Retinal pigment epithelial cell (primary cell): ENCODE results near the gene TMEM19.
A peak's percentile ranks its signal among the peaks of the same experiment; 100 is the strongest.

Source experiments
- DNase-seq: peaks from one replicate; pipeline ENCODE4 v3.0.0-alpha.2; 2010; ENCODE audit warnings: low read depth
- H3K4me3 ChIP-seq: 2 replicates; pipeline ENCODE4 v1.5.1; 2011; ENCODE audit warnings: mild to moderate bottlenecking, low read length, control low read depth, moderate library complexity
- TF ChIP-seq, protein P1 (sequence below): conservative IDR thresholded peaks from 2 replicates; pipeline ENCODE4 v1.5.1; 2011; ENCODE audit warnings: low read depth, low read length, control low read depth, inconsistent platforms

TMEM19 gene

DNA sequence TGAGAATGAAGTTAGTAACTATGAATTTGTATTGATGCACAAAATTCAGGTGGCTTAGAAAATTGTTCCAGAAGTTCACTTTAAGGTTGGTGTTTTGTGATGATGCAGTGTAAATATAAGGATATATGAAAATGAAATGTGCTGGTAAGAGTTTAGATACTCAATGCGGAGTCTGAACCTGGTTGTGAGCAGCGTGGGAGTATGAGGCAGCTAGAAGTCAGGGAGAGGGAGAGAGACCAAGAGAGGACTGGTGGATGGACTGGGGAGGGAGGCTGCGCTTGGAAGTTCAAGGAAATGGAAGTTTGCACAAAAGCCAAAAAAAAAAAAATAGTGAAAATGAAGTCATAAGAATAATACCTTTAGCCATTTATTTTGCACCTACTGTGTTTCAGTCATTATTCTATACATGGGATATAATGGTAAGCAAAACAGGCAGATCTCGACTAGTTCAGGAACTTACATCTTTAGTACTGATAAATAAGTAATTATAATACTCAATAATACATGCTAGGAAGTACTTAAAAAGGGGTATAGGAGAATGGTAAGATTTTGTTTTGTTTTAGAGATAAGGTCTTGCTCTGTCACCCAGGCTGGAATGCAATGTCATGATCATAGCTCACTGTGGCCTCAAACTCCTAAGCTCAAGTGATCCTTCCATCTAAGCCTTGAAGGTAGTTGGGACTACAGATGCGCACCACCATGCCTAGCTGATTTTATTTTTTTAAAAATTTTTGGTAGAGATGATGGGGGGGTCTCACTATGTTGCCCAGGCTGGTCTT, 58.8 kb downstream of the TMEM19 start:
- TF ChIP-seq, protein P1, sequence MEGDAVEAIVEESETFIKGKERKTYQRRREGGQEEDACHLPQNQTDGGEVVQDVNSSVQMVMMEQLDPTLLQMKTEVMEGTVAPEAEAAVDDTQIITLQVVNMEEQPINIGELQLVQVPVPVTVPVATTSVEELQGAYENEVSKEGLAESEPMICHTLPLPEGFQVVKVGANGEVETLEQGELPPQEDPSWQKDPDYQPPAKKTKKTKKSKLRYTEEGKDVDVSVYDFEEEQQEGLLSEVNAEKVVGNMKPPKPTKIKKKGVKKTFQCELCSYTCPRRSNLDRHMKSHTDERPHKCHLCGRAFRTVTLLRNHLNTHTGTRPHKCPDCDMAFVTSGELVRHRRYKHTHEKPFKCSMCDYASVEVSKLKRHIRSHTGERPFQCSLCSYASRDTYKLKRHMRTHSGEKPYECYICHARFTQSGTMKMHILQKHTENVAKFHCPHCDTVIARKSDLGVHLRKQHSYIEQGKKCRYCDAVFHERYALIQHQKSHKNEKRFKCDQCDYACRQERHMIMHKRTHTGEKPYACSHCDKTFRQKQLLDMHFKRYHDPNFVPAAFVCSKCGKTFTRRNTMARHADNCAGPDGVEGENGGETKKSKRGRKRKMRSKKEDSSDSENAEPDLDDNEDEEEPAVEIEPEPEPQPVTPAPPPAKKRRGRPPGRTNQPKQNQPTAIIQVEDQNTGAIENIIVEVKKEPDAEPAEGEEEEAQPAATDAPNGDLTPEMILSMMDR = no peak
- H3K4me3 ChIP-seq = no peak overlapping the region
- no peak for DNase-seq

DNA sequence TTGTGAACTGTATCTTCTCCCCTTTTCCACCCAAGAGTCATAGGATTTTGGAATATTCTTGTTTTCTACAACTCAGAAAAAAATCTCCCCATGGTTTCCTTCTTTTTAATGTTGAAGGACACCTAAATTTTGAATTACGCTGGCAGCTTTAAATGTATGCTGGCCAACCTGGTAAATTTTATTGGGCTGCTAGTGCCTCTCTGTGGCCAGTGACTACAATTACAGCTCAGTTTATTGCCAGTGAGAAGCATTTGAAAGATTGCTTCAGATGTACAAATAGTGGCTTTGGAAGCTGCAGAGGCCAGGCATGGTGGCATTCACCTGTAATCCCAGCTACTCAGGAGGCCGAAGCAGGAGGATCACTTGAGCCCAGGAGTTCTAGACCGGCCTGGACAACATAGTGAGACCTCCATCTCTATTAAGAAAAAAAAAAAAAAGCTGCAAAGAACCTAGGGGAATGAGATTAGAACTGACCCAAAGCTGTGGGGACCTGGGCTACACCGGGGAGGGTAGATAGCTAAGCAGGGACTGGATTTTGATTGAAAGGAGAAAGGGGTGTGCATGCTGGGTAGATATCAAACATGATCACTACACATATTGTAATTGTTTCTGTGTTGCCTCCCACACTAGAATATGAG, 61.2 kb downstream of the TMEM19 start:
- TF ChIP-seq, protein P1 = peak; percentile 76
- H3K4me3 ChIP-seq = no peak overlapping the region
- DNase-seq = no peak

DNA sequence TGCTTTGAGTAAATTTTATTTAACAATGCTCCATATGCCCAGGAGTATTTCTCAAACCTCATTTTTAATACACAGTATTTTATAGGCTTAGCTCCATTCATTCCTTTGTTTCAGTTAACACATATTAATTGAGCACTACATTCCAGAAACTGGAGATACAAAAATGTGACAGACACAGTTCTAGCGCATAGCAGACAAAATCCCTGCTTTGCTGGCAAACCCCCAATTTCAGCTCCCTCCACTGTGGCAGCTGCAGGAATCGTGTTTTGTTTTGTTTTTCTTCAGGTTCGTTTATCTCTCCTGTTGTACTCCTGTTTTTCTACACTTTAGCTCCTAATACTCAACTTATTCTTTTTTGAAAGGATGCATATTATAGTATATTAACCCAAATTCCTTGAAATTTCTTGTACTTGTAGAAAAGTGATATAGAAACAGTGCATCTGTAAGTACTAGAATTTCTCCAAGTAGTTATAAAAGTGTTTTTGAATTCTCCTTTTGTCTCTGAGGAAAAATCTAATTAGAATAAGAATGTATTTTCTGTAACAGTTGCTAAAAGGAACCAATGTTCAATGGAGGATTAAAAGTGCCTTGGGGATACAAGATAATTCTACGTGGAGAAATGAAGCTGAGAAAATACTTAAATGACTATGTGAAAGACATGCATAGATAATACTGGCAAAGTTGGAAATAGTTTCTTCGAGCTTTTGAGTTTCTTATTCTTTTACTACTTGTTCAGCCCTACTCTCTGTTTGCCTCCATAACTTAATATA, 62.4 kb downstream of the TMEM19 start:
- TF ChIP-seq, protein P1 = no peak
- no peak for DNase-seq
- H3K4me3 ChIP-seq = no peak overlapping the region

DNA sequence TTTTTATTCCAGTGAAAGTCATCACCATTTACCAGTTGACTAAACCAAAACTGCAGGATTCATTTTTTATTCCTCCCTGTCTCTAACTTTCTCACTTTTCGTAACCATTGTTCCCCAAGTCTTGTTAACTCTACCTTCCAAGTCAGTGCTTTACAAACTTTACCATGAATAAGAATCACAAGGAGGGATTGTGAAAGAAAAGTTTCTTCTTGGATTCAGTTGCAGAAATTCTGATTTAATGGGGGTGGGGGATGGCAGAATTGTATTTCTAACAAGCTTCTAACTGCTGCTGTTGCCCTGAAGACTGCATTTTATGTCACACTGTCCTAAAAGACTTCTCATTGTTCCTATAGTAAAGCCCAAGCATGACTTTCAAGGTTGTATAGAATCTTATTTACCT, 63.8 kb downstream of the TMEM19 start:
- DNase-seq = no peak
- H3K4me3 ChIP-seq = no peak overlapping the region
- TF ChIP-seq, protein P1 = no peak

DNA sequence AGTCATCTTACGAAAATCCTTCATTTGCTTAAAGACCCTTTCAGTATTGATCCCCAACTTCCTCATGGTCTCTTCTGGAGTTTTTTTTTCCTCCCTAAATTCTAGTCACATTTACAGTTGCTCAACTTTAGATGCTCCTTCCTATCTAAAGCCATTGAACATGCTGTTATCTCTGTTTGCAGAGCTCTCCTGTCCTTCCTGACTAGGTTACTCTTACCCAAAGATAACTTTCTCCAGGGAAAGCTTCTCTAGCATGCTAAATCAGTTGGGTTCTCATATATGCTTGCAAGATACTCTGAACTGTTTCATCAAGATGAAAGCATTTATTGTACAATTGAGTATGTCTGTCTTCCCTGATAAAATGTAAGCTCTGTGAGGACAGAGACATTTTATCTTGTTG, 67.0 kb downstream of the TMEM19 start:
- TF ChIP-seq, protein P1 = no peak

More for the DNA sequence above, 67.0 kb downstream of the TMEM19 start:
- no peak for DNase-seq
- H3K4me3 ChIP-seq = no peak overlapping the region
